Activated naive CD8-positive, alpha-beta T cell treated with anti-CD3 and anti-CD28 coated beads, Interleukin-2, amount 10 ng/mL, durations not matched to agents 7 days and 5 days (primary cell): ENCODE measurements around the gene YARS2. TPM values are rescaled to one million over a fixed set of nuclear protein-coding genes. Genes with fewer than 3 reads are reported as not detected.
"Not testable (repeated sequence)": the region's sequence is repeated elsewhere in the genome, so short reads cannot be mapped to it uniquely, and the experiment has no call there.

Experiments
- ATAC-seq: fragments of 150-1000 bp; cut with Tn5 transposase; one replicate; pipeline ENCODE4 v1.10.0; 2021; ENCODE audit warnings: low read depth, moderate library complexity
- POLR2A ChIA-PET: fragments of 350-600 bp; sonication (Branson Sonifier 250); formaldehyde crosslinking; loops from one replicate; lab custom pipeline; 2021; ENCODE audit warnings: antibody characterized with exemption; lab: Charles Lee
- DNase-seq: peaks from one replicate; pipeline ENCODE4 v3.0.0; 2021
- H3K27ac Mint-ChIP-seq: one replicate; pipeline ENCODE4 v1.8.0; 2022; ENCODE audit warnings: mild to moderate bottlenecking, mixed read lengths
- H3K27me3 Mint-ChIP-seq: one replicate; pipeline ENCODE4 v1.8.0; 2022; ENCODE audit warnings: mild to moderate bottlenecking, moderate library complexity, mixed read lengths
- H3K36me3 Mint-ChIP-seq: one replicate; pipeline ENCODE4 v1.8.0; 2021; ENCODE audit warnings: mild to moderate bottlenecking, mixed read lengths
- H3K4me1 Mint-ChIP-seq: one replicate; pipeline ENCODE4 v1.8.0; 2021; ENCODE audit warnings: mixed read lengths
- H3K4me3 Mint-ChIP-seq: one replicate; pipeline ENCODE4 v1.8.0; 2022; ENCODE audit warnings: mild to moderate bottlenecking, moderate library complexity, mixed read lengths
- H3K9me3 Mint-ChIP-seq: one replicate; pipeline ENCODE4 v1.8.0; 2021; ENCODE audit warnings: mixed read lengths
- total RNA-seq, 2 experiments: library from RNA; stranded (reverse); gene quantifications; one replicate each; pipeline ENCODE4 v1.2.3, GENCODE V29; 2021

YARS2 gene
- total RNA-seq, 2 experiments from 2014 or later = 15.9 to 21.2 TPM

- no peak overlapping the region for H3K27ac Mint-ChIP-seq
- H3K27me3 Mint-ChIP-seq = no peaks in the 10 kb centered on the region
- peaks cover 8% of the 10 kb centered on the region for H3K36me3 Mint-ChIP-seq
- H3K4me1 Mint-ChIP-seq = peaks cover 3% of the 10 kb centered on the region
- DNase-seq (no peak), ATAC-seq (no peak)
- no peaks in the 10 kb centered on the region for H3K9me3 Mint-ChIP-seq
- POLR2A ChIA-PET = interaction anchor here (0.7 kb wide), 1 partner anchor 1084 kb away, joined by 10 read pairs; no protein-coding TSS in a partner anchor
- no peak overlapping the region for H3K4me3 Mint-ChIP-seq
Observed at GRCh38 chr12:32736445-32736844, 19.3 kb downstream of the YARS2 start.

- no peaks in the 10 kb centered on the region for H3K27me3 Mint-ChIP-seq
- no peak for ATAC-seq
- H3K36me3 Mint-ChIP-seq = peaks cover 11% of the 10 kb centered on the region
- no peaks in the 10 kb centered on the region for H3K9me3 Mint-ChIP-seq
- no peak overlapping the region for H3K4me3 Mint-ChIP-seq
- peaks cover 3% of the 10 kb centered on the region for H3K4me1 Mint-ChIP-seq
- POLR2A ChIA-PET = interaction anchor here (0.8 to 1.1 kb wide), 2 partner anchors 20 to 278 kb away, joined by 3 to 4 read pairs; no protein-coding TSS in a partner anchor
- no peak for DNase-seq
- no peak overlapping the region for H3K27ac Mint-ChIP-seq
Observed at GRCh38 chr12:32734952-32735351, 20.7 kb downstream of the YARS2 start.

- Mint-ChIP-seq H3K27ac (no peak overlapping the region), H3K36me3 (peaks cover 16% of the 10 kb centered on the region), H3K27me3 (no peaks in the 10 kb centered on the region), H3K9me3 (no peaks in the 10 kb centered on the region), H3K4me3 (no peak overlapping the region), H3K4me1 (peaks cover 1% of the 10 kb centered on the region)
- POLR2A ChIA-PET = no interaction called here
- ATAC-seq = no peak
- no peak for DNase-seq
Observed at GRCh38 chr12:32727237-32727636, 28.5 kb downstream of the YARS2 start.

- POLR2A ChIA-PET = no interaction called here
- Mint-ChIP-seq H3K9me3 (no peaks in the 10 kb centered on the region), H3K36me3 (peaks cover 16% of the 10 kb centered on the region), H3K4me1 (peaks cover 1% of the 10 kb centered on the region), H3K27ac (no peak overlapping the region), H3K4me3 (no peak overlapping the region), H3K27me3 (no peaks in the 10 kb centered on the region)
- ATAC-seq = no peak
- no peak for DNase-seq
Observed at GRCh38 chr12:32726286-32726685, 29.4 kb downstream of the YARS2 start.

- ATAC-seq, H3K9me3 Mint-ChIP-seq, H3K4me3 Mint-ChIP-seq, H3K27ac Mint-ChIP-seq, H3K27me3 Mint-ChIP-seq, H3K4me1 Mint-ChIP-seq, POLR2A ChIA-PET, DNase-seq: not testable (repeated sequence)
- peaks cover 15% of the 10 kb centered on the region for H3K36me3 Mint-ChIP-seq
Observed at GRCh38 chr12:32725308-32725707, 30.4 kb downstream of the YARS2 start.

GRCh38 chr12:32718926-32719325 is 36.8 kb downstream of the YARS2 start:
- Mint-ChIP-seq H3K27me3 (no peaks in the 10 kb centered on the region), H3K4me1 (peaks cover 2% of the 10 kb centered on the region), H3K27ac (no peak overlapping the region), H3K36me3 (peaks cover 6% of the 10 kb centered on the region), H3K4me3 (no peak overlapping the region), H3K9me3 (no peaks in the 10 kb centered on the region)
- POLR2A ChIA-PET = no interaction called here
- DNase-seq = no peak
- no peak for ATAC-seq

- POLR2A ChIA-PET = interaction anchor here (0.5 kb wide), 1 partner anchor 283 kb away, joined by 4 read pairs; no protein-coding TSS in a partner anchor
- Mint-ChIP-seq H3K9me3 (no peaks in the 10 kb centered on the region), H3K27ac (no peak overlapping the region), H3K4me3 (no peak overlapping the region), H3K27me3 (no peaks in the 10 kb centered on the region), H3K4me1 (no peaks in the 10 kb centered on the region), H3K36me3 (peaks cover 13% of the 10 kb centered on the region)
- DNase-seq = no peak
- ATAC-seq = no peak
Observed at GRCh38 chr12:32714772-32715171, 40.9 kb downstream of the YARS2 start.

- Mint-ChIP-seq H3K4me1 (peaks cover 7% of the 10 kb centered on the region), H3K9me3 (no peaks in the 10 kb centered on the region), H3K27ac (no peak overlapping the region), H3K4me3 (no peak overlapping the region), H3K27me3 (no peaks in the 10 kb centered on the region), H3K36me3 (peaks cover 10% of the 10 kb centered on the region)
- no peak for DNase-seq
- ATAC-seq = no peak
- POLR2A ChIA-PET = no interaction called here
Observed at GRCh38 chr12:32708926-32709325, 46.8 kb downstream of the YARS2 start.

GRCh38 chr12:32706335-32707024 is 49.2 kb downstream of the YARS2 start:
- DNase-seq = no peak
- Mint-ChIP-seq H3K27me3 (no peaks in the 10 kb centered on the region), H3K4me1 (peaks cover 10% of the 10 kb centered on the region), H3K36me3 (peaks cover 6% of the 10 kb centered on the region), H3K27ac (no peak overlapping the region), H3K4me3 (no peak overlapping the region), H3K9me3 (no peaks in the 10 kb centered on the region)
- ATAC-seq = peak; percentile 36
- POLR2A ChIA-PET = no interaction called here

GRCh38 chr12:32705783-32706182 is 49.9 kb downstream of the YARS2 start:
- ATAC-seq (no peak), DNase-seq (no peak)
- H3K36me3 Mint-ChIP-seq = peaks cover 2% of the 10 kb centered on the region
- H3K4me1 Mint-ChIP-seq = peaks cover 10% of the 10 kb centered on the region
- H3K27me3 Mint-ChIP-seq = no peaks in the 10 kb centered on the region
- POLR2A ChIA-PET = no interaction called here
- H3K27ac Mint-ChIP-seq = no peak overlapping the region
- no peak overlapping the region for H3K4me3 Mint-ChIP-seq
- no peaks in the 10 kb centered on the region for H3K9me3 Mint-ChIP-seq

GRCh38 chr12:32702946-32703345 is 52.8 kb downstream of the YARS2 start:
- POLR2A ChIA-PET = no interaction called here
- Mint-ChIP-seq H3K4me3 (no peak overlapping the region), H3K4me1 (peaks cover 12% of the 10 kb centered on the region), H3K36me3 (peaks cover 2% of the 10 kb centered on the region), H3K27me3 (no peaks in the 10 kb centered on the region), H3K27ac (no peak overlapping the region), H3K9me3 (no peaks in the 10 kb centered on the region)
- no peak for ATAC-seq
- no peak for DNase-seq

- DNase-seq = no peak
- Mint-ChIP-seq H3K27me3 (no peaks in the 10 kb centered on the region), H3K36me3 (peaks cover 2% of the 10 kb centered on the region), H3K4me1 (peaks cover 12% of the 10 kb centered on the region), H3K4me3 (no peak overlapping the region), H3K9me3 (no peaks in the 10 kb centered on the region), H3K27ac (no peak overlapping the region)
- POLR2A ChIA-PET = no interaction called here
- no peak for ATAC-seq
Observed at GRCh38 chr12:32702473-32702872, 53.2 kb downstream of the YARS2 start.

- DNase-seq, H3K9me3 Mint-ChIP-seq, H3K4me3 Mint-ChIP-seq, H3K27ac Mint-ChIP-seq, ATAC-seq, H3K27me3 Mint-ChIP-seq, H3K4me1 Mint-ChIP-seq: not testable (repeated sequence)
- POLR2A ChIA-PET = interaction anchor here (0.7 kb wide), 1 partner anchor 1399 kb away, joined by 4 read pairs; no protein-coding TSS in a partner anchor
- peaks cover 14% of the 10 kb centered on the region for H3K36me3 Mint-ChIP-seq
Observed at GRCh38 chr12:32699437-32699836, 56.3 kb downstream of the YARS2 start.

- Mint-ChIP-seq H3K4me3 (no peak overlapping the region), H3K27me3 (no peaks in the 10 kb centered on the region), H3K27ac (no peak overlapping the region), H3K9me3 (no peaks in the 10 kb centered on the region), H3K36me3 (peaks cover 20% of the 10 kb centered on the region), H3K4me1 (peaks cover 7% of the 10 kb centered on the region)
- no peak for DNase-seq
- POLR2A ChIA-PET = no interaction called here
- no peak for ATAC-seq
Observed at GRCh38 chr12:32698285-32698684, 57.4 kb downstream of the YARS2 start.
